ENCODE measurements around the gene NPY4R.
"Not testable (repeated sequence)": the region's sequence is repeated elsewhere in the genome, so short reads cannot be mapped to it uniquely, and the experiment has no call there.

The NPY4R gene

GRCh38 chr10:46465765-46466164, at the start of gene NPY4R:
Gene NPY4R (minus strand): TSS chr10:46465958. CDS start chr10:46462635, 3,323 bp downstream.
- not testable (repeated sequence) for DNase-seq

GRCh38 chr10:46515366-46515765, 49.6 kb upstream of the NPY4R start:
- DNase-seq, result no peak

- DNase-seq, result no peak
Observed at GRCh38 chr10:46514899-46515298, 49.1 kb upstream of the NPY4R start.

GRCh38 chr10:46514431-46514861, 48.7 kb upstream of the NPY4R start:
- DNase-seq, result no peak

DNA sequence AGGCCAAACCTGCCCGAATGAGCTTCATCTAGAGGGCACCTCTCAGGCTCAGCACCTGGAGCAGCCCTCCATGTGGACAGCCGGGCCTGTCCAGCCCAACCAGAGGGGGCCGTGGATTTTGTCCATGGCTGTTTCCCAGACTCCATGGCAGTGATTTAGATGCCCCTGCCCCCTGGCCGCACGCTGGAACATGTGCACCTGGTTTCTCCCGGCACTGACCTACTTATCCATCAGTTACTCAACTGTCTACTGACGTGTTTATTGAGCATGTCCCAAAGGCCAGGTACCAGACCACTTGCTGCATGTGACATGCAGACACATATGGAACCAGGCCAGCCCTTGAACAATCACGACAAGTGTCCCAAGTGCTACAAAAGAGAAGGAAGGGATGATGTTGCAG, 47.6 kb upstream of the NPY4R start:
- not testable (repeated sequence) for DNase-seq

- not testable (repeated sequence) for DNase-seq
Observed at GRCh38 chr10:46512725-46513124, 47.0 kb upstream of the NPY4R start.

DNA sequence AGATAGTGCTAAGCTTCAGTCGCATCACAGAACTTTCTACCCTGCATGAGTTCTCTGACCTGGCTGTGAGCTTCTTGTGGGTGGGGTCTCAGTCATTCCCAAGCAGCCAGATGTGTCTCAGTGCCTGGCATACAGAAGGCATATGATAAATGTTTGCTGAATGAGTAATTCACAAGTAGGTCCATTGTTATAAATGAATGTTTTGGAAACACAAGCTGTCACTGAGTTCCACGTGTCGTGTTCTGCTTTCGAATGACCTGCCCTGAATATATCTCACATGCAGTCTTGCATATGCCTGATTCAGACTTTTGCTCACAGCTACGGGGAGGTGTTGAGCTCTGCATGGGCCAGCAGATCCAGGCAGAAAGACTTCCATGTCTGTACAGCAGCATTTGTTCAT, 46.2 kb upstream of the NPY4R start:
- not testable (repeated sequence) for DNase-seq

GRCh38 chr10:46499990-46500389, 34.2 kb upstream of the NPY4R start:
- not testable (repeated sequence) for DNase-seq

DNA sequence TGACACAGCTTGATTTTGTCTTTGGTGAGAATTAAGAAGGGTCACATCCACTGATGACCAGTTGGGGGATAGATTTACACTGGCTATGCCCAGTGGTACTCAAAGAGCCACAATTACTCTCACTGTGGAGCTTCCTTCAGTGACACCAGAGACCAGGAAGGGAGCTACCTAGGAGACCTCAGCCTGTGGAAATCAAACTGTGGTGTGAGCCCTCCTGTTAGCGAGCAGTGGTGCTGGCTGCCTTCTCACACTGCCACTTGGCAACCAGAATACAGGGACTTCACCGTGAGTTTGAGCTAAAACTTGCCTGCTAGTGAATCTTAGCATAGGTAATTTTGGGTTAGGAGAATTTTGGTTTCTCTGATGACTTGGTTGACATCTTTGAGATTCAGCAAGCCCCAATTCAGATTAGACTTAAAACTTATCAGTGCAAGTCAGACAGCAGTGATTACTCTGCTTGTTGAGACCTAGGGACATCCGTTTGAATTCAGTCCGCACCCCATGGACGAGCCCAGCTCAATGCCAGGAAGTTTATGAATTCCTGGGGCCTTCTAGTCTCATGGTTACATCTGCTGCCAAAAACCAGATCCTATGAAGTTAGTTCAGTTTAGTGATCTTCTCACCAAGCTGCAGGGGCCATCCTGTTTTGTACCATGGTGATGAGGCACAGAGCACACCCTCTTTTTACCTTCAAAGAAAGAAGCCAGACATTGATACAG, 33.4 kb upstream of the NPY4R start:
- not testable (repeated sequence) for DNase-seq

- not testable (repeated sequence) for DNase-seq
Observed at GRCh38 chr10:46497878-46498277, 32.1 kb upstream of the NPY4R start.

DNA sequence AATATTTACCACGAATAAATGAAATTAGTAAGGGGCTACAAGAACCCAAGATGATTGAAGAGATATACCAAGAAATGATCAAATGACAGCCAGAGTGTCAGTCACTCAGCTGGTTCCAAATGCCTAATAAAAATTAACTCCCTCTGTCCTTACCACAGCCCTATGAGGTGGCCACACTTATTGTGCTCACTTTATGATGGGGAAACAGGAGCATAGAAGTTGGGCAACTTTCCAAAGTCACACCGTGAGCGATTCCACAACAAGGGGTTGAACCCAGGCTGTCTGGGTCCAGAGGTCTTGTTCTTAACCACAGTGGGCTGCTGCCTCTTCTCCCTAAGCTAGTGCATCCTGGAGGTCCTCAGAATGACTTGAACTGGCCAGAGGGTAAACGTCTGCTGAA, 31.6 kb upstream of the NPY4R start:
- DNase-seq, result not testable (repeated sequence)

GRCh38 chr10:46491364-46492114, 25.8 kb upstream of the NPY4R start:
- not testable (repeated sequence) for DNase-seq

GRCh38 chr10:46490285-46490684, 24.5 kb upstream of the NPY4R start:
- DNase-seq, result not testable (repeated sequence)

DNA sequence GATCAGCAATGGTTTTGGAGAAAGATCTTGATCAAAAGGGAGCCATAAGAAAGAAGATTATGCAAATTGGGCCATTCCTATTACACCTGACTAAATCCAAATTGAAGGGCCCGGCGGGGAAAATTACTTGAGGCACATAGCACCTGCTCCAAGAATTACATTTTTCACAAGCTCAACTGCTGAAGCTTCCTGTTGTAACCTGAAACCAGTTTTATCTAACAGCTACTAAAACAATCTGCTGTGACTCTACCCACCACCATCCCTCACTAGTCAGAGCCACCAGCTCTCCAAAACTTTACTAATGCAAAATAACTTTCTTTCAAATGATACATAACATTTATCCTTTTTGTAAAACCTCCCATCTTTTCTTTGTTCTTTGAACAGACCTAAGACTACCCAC, 20.7 kb upstream of the NPY4R start:
- not testable (repeated sequence) for DNase-seq

- not testable (repeated sequence) for DNase-seq
Observed at GRCh38 chr10:46474746-46475320, 9.1 kb upstream of the NPY4R start.

DNA sequence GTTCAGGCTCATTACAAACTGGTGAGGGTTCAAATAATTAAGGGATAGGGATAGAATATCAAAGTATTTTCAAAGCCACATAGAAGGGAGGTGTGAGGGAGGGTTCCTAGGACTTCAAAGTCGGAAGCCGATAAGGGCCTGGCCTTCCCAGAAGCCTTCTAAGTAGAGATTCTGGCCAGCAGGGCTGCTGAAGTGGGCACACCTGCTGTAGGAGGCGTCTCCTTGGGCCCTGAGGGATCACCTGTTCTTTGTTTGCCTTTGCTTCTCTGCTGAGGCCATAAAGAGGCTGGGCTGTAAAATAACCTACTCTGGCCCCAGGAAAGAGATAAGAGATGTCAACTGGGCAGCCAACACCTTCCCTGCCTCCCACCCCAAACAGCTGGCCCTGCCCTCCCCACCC, 8.0 kb upstream of the NPY4R start:
- not testable (repeated sequence) for DNase-seq

GRCh38 chr10:46470134-46470533, 4.4 kb upstream of the NPY4R start:
- not testable (repeated sequence) for DNase-seq

- not testable (repeated sequence) for DNase-seq
Observed at GRCh38 chr10:46468119-46468809, 2.5 kb upstream of the NPY4R start.

- not testable (repeated sequence) for DNase-seq
Observed at GRCh38 chr10:46463608-46464007, 2.1 kb downstream of the NPY4R start.

DNA sequence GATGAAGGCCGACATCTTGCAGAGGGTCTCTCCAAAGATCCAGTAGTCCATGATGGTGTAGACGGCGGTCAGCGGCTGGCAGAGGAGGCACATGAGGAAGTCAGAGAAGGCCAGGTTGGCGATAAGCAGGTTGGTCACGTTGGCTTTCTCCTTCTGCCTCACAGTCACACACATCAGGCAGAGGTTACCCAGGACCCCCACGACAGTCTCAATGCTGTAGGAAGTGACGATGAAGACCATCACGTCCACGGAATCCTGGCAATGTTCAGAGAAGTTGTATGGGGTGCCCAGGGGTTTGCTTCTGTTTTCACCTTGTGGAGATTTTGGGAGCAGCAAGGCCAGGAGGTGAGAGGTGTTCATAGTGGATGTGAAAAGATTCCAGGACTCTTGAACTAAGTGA, 3.5 kb downstream of the NPY4R start:
- DNase-seq, result not testable (repeated sequence)

GRCh38 chr10:46459579-46459978, 6.2 kb downstream of the NPY4R start:
- DNase-seq, result not testable (repeated sequence)

GRCh38 chr10:46457071-46457470, 8.7 kb downstream of the NPY4R start:
- DNase-seq, result not testable (repeated sequence)

- DNase-seq, result not testable (repeated sequence)
Observed at GRCh38 chr10:46455992-46456391, 9.8 kb downstream of the NPY4R start.

All from CD4-positive, alpha-beta T cell treated with Interleukin-15 for 1 hour (primary cell).